Nephron (organoid): Measurements from ENCODE around the gene RNF130.

Experiments
- H3K27ac Mint-ChIP-seq, 3 experiments: 2 replicates each; pipeline ENCODE4 v1.8.0; 2020; ENCODE audit warnings: mixed read lengths in 3 of 3, mild to moderate bottlenecking in 2 of 3, moderate library complexity in 1 of 3
- H3K27me3 Mint-ChIP-seq: 2 replicates; pipeline ENCODE4 v1.8.0; 2021; ENCODE audit warnings: low read depth, mild to moderate bottlenecking, moderate library complexity, mixed read lengths
- H3K36me3 Mint-ChIP-seq: 2 replicates; pipeline ENCODE4 v1.8.0; 2020; ENCODE audit warnings: low read depth, mixed read lengths
- H3K4me1 Mint-ChIP-seq: 2 replicates; pipeline ENCODE4 v1.8.0; 2020; ENCODE audit warnings: mixed read lengths
- H3K4me3 Mint-ChIP-seq, 3 experiments: 2 replicates each; pipeline ENCODE4 v1.8.0; 2020; ENCODE audit warnings: mild to moderate bottlenecking in 3 of 3, mixed read lengths in 3 of 3, moderate library complexity in 2 of 3
- H3K9me3 Mint-ChIP-seq: 2 replicates; pipeline ENCODE4 v1.8.0; 2020; ENCODE audit warnings: mixed read lengths
- CTCF ChIP-seq, 3 experiments: fragments of 200-600 bp; sonication (generic); IDR thresholded peaks; one replicate each; pipeline ENCODE4 v1.5.0; 2021; ENCODE audit warnings: antibody characterized with exemption in 3 of 3; ENCODE audit not compliant: unreplicated experiment in 3 of 3

Gene RNF130

GRCh38 chr5:180071531-180072255 lies at the start of gene RNF130:
TSS of gene RNF130 (minus strand) at chr5:180071759. CDS start at chr5:180071702, 57 bp downstream.
- H3K9me3 Mint-ChIP-seq, result peaks cover 2% of the 10 kb centered on the region
- H3K27ac Mint-ChIP-seq, result peak within 1 kb of the TSS; percentile 78 to 98 (median 94)
- TF ChIP-seq CTCF (IDR thresholded peaks at IDR 0.05; ENCODE audit: unreplicated experiment in 3 of 3), result no peak
- no peaks in the 10 kb centered on the region for H3K27me3 Mint-ChIP-seq
- H3K36me3 Mint-ChIP-seq, result no peaks in the 10 kb centered on the region
- H3K4me1 Mint-ChIP-seq, result peaks cover 36% of the 10 kb centered on the region
- peak within 1 kb of the TSS; percentile 94 to 95 (median 94) for H3K4me3 Mint-ChIP-seq

- no peak for TF ChIP-seq CTCF (IDR thresholded peaks at IDR 0.05; ENCODE audit: unreplicated experiment in 3 of 3)
- Mint-ChIP-seq H3K4me3 (no peak overlapping the region), H3K9me3 (no peaks in the 10 kb centered on the region), H3K36me3 (no peaks in the 10 kb centered on the region), H3K27me3 (peaks cover 12% of the 10 kb centered on the region), H3K27ac (no peak overlapping the region), H3K4me1 (no peaks in the 10 kb centered on the region)
Measured at GRCh38 chr5:180120237-180121101, 48.9 kb upstream of the RNF130 start.

DNA sequence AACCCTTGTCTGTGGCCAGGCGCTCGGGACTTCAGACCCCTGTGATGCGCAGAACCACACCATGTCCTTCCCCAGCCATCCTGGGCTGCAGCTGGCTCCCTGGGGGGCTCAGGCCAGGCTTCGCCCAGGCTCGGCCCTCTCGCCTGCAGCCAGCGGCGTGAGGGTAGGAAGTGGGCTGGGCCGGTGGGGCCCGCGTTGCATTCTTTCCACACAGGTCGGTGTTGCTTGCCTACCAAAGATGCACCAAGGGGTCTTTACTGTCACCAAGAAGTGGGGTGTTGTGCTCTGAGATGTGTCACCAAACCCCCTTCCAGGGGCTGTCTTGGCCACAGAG lies 48.3 kb upstream of the RNF130 start:
- Mint-ChIP-seq H3K27me3 (peaks cover 12% of the 10 kb centered on the region), H3K4me1 (no peaks in the 10 kb centered on the region), H3K4me3 (no peak overlapping the region), H3K36me3 (no peaks in the 10 kb centered on the region), H3K9me3 (no peaks in the 10 kb centered on the region), H3K27ac (no peak overlapping the region)
- no peak for TF ChIP-seq CTCF (IDR thresholded peaks at IDR 0.05; ENCODE audit: unreplicated experiment in 3 of 3)

DNA sequence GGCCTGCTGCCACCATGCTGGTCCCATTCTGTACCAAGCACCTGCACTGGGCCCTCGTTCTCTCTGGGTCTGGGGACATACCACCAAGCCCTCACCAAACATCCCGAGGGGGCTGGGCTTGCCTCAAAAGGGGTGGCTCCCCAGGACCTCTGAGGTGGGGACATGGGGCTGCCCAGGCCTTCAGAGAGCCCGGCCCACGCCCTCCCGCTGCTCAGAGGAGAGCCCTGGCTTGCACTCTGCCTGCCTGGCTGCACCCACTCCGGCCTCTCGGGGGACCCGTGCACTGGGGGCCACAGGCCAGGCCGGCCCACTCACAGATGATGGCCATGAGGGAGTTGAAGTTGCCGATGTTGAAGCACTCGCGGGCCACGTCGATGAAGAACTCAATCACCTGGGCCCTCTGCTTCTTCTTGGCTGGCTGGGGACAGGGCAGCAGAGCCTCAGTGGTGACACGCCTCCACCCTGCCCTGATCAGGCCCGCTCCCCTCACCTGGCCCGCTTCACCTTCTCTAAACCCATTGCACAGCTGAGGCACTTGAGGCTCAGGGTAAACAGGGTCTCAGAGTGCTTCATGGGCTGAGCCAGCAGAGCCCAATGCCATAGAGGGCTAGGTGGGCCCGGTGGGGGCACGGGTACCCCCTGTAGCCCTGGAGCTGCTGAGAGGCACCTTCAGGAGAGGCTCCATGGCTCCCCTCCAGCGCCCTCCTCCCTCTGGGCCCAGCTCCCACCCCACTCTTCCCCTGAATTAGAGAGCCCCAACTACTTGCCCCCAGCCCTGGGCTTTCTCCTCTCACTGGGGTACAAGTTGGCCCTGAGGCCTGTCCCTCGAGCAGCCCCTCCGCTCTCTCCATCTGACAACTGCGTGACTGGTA lies 47.7 kb upstream of the RNF130 start:
- no peak for TF ChIP-seq CTCF (IDR thresholded peaks at IDR 0.05; ENCODE audit: unreplicated experiment in 3 of 3)
- H3K27me3 Mint-ChIP-seq, result peaks cover 8% of the 10 kb centered on the region
- H3K36me3 Mint-ChIP-seq, result no peaks in the 10 kb centered on the region
- H3K9me3 Mint-ChIP-seq, result no peaks in the 10 kb centered on the region
- no peaks in the 10 kb centered on the region for H3K4me1 Mint-ChIP-seq
- no peak overlapping the region for H3K4me3 Mint-ChIP-seq
- H3K27ac Mint-ChIP-seq, result no peak overlapping the region

- Mint-ChIP-seq H3K9me3 (no peaks in the 10 kb centered on the region), H3K36me3 (no peaks in the 10 kb centered on the region), H3K4me3 (no peak overlapping the region), H3K4me1 (no peaks in the 10 kb centered on the region), H3K27me3 (peaks cover 1% of the 10 kb centered on the region), H3K27ac (no peak overlapping the region)
- TF ChIP-seq CTCF (IDR thresholded peaks at IDR 0.05; ENCODE audit: unreplicated experiment in 3 of 3), result no peak
Measured at GRCh38 chr5:180118391-180118791, 46.8 kb upstream of the RNF130 start.
